GM10847 (cell line): Measurements from ENCODE around the gene NACA.

Experiments
- POLR2A ChIP-seq: IDR thresholded peaks from 2 replicates; pipeline ENCODE4 v1.6.1; 2011; ENCODE audit not compliant: insufficient read length; ENCODE audit errors: extremely low read depth

NACA gene

DNA sequence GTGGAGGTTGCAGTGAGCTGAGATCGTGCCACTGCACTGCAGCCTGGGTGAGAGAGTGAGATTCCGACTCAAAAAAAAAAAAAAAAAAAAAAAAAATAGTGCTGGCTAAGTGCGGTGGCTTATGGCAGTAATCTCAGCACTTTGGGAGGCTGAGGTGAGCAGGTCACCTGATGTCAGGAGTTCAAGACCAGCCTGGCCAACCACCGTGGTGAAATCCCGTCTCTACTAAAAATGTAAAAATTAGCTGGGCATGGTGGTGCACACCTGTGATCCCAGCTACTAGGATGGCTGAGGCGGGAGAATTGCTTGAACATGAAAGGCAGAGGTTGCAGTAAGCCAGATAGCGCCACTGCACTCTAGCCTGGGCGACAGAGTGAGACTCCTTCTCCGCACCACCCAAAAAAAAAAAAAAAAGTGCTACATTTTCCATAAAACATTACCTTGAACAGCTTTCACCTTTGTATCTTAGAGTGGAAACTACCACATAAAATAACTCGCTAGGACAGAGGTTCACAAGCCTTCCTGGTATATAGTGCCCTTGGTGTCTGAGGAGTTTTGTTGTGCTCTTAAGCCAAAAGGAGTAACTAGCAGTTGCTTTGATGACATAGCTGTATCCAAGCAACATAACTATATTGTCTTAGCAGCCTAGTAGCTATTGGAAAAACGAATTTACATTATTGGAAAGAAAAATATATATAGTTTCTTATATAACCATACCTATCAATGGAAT lies 48.1 kb downstream of the NACA start:
- TF ChIP-seq POLR2A: no peak

DNA sequence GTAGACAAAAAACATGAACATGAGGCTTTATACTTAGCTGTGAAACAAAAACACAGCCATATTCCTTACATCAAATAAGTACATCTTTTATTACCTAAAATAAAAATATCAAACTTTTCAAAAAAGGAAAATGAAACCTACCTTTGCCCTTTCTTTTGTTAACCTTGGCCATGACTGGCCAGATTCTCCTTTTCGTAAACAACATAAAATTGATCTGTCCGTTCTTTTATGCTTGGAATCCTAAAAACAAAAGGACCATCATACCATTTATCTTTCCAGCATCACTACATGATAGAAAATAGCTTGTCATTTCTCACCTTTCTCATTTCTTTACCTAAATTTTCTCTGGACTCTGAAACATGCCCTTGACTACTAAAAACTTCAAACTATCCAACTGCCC lies 53.5 kb downstream of the NACA start:
- TF ChIP-seq POLR2A: no peak

DNA sequence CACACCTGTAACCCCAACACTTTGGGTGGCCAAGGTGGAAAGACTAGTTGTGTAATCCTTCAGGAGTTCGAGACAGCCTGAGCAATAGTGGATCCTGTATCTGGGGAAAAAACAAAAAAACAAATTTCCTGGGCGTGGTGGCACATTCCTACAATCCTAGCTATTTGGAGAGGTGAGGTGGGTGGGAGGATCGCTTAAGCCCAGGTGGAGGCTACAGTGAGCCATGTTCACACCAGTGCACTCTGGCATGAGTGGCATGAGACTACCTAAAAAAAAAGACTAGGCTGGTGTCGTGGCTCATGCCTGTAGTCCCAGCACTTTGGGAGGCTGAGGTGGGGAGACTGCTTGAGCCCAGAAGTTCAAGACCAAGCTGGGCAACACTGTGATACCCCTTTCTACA lies 54.3 kb downstream of the NACA start:
- TF ChIP-seq POLR2A: no peak

DNA sequence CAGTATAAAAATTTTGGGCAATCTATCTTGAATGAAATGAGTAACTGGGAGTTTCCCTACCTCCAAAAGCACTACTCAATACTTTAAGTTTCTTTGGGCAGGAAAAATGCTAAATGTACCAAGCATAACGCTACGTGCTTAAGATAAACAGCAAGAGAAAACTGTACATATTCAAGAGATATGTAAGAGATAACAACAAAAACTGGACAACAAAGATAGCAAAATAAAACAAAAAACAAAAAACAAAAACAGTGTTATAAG lies 57.0 kb downstream of the NACA start:
- no peak for TF ChIP-seq POLR2A
